Esophagus muscularis mucosa (tissue), 4 donors: ENCODE data around the gene DRD3. TPM values are rescaled to one million over a fixed set of nuclear protein-coding genes. Genes with fewer than 3 reads are reported as not detected.
A peak's percentile ranks its signal among the peaks of the same experiment; 100 is the strongest.

ENCODE experiments used
- DNase-seq: peaks from one replicate; pipeline ENCODE4 v3.0.0-alpha.2; 2017; ENCODE audit errors: extremely low spot score
- H3K27ac ChIP-seq, 4 donors: fragments of 200-600 bp; sonication (generic); replicated peaks in 1 of 4; 1 replicate in 3 of 4; 2 replicates in 1 of 4; pipeline ENCODE4 v1.5.1; 2016 to 2019; ENCODE audit warnings: mild to moderate bottlenecking in 1 of 4
- H3K27me3 ChIP-seq, 4 donors: fragments of 200-600 bp; sonication (generic); one replicate each; pipeline versions ENCODE4 v1.5.1 to v1.6.0; 2016 to 2019
- H3K36me3 ChIP-seq, 4 donors: fragments of 200-600 bp; sonication (generic); one replicate each; pipeline ENCODE4 v1.5.1; 2016 to 2019
- H3K4me1 ChIP-seq, 4 donors: fragments of 200-600 bp; sonication (generic); one replicate each; pipeline ENCODE4 v1.5.1; 2016 to 2019
- H3K4me3 ChIP-seq, 4 donors: fragments of 200-600 bp; sonication (generic); 1 replicate in 2 of 4; 2 replicates in 2 of 4; pipeline ENCODE4 v1.5.1; 2016 to 2019; ENCODE audit warnings: mild to moderate bottlenecking in 4 of 4, moderate library complexity in 1 of 4
- H3K9me3 ChIP-seq, 4 donors: fragments of 200-600 bp; sonication (generic); 1 replicate in 3 of 4; 2 replicates in 1 of 4; pipeline ENCODE4 v1.5.1; 2016 to 2019
- EP300 ChIP-seq: sonication (generic); formaldehyde crosslinking; IDR thresholded peaks from one replicate; pipeline ENCODE4 v1.6.1; 2017; ENCODE audit warnings: antibody characterized with exemption
- POLR2A ChIP-seq: fragments of 450-650 bp; IDR thresholded peaks from one replicate; pipeline ENCODE4 v1.6.1; 2017; ENCODE audit warnings: antibody characterized with exemption, moderate library complexity, mild to moderate bottlenecking, low read depth
- POLR2AphosphoS5 ChIP-seq, 2 donors: sonication (generic); formaldehyde crosslinking; IDR thresholded peaks; one replicate each; pipeline ENCODE4 v1.6.1; 2017; ENCODE audit warnings: antibody characterized with exemption in 2 of 2
- WGBS: methylation state at CpG from one replicate; pipeline ENCODE4 v1.1.5; 2018; 5-methylcytosine and 5-hydroxymethylcytosine counted together
- intact Hi-C: fragments of 100-400 bp; cut with DNase I; formaldehyde crosslinking; loops from one replicate; pipeline ENCODE4 v1.15.1; 2023
- total RNA-seq, 4 donors: library from RNA; depleted of rRNA; stranded (reverse); fragments of >200 nt; gene quantifications; one replicate each; pipeline versions ENCODE4 v1.1.0 to v1.2.1, GENCODE V29; 2016
- TF ChIP-seq, protein P1 (sequence below), 3 experiments: fragments of 200-600 bp in 2 of 3; fragments of 450-650 bp in 1 of 3; sonication (generic) in 2 of 3; IDR thresholded peaks; one replicate each; pipeline ENCODE4 v1.5.1; 2017 to 2019; ENCODE audit warnings: antibody characterized with exemption in 3 of 3, mild to moderate bottlenecking in 2 of 3, moderate library complexity in 1 of 3

The DRD3 gene
- total RNA-seq, 4 donors from 2014 or later = not detected

DNA sequence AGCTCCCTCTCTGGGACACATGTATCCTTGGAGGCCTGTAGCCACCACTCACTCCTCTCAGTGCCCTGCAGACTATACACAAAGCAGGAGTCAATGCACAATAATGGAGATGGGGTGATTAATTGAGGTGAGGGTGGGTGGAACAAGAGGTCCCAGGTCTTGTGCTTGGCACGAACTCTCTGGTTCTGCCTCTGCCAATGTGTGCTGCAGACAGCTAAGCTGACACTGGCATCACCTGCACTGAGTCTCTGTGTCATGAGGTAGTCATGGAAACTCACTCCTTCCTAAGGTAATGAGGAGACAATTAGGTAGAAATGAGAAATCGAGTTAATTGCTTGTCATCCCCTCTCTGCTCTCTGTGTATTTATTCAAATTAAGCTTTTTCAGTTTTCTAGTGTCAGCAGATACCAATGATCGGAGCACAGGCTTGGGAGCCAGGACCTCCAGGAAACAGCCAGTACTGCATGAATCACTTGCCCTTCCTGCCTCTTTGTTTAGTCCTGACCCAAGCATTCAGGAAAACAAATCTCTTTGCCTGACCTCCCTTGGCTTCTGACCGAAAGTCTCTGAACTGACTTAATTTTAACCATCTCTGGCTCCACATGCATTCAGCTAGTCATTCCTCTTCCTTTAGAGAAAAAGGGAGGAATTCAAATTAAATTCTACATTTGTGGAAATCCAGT, 56.7 kb downstream of the DRD3 start:
- peaks cover 0 to 16% (median 11%) of the 10 kb centered on the region in 4 donors for H3K4me1 ChIP-seq
- WGBS = 46% methylated on average over 4 of the region's 4 CpGs
- H3K36me3 ChIP-seq = no peaks in the 10 kb centered on the region
- no peaks in the 10 kb centered on the region for H3K27me3 ChIP-seq
- H3K4me3 ChIP-seq = no peak overlapping the region
- TF ChIP-seq POLR2A (no peak), POLR2AphosphoS5 (IDR thresholded peaks at IDR 0.05) (no peak), EP300 (no peak)
- TF ChIP-seq, protein P1, sequence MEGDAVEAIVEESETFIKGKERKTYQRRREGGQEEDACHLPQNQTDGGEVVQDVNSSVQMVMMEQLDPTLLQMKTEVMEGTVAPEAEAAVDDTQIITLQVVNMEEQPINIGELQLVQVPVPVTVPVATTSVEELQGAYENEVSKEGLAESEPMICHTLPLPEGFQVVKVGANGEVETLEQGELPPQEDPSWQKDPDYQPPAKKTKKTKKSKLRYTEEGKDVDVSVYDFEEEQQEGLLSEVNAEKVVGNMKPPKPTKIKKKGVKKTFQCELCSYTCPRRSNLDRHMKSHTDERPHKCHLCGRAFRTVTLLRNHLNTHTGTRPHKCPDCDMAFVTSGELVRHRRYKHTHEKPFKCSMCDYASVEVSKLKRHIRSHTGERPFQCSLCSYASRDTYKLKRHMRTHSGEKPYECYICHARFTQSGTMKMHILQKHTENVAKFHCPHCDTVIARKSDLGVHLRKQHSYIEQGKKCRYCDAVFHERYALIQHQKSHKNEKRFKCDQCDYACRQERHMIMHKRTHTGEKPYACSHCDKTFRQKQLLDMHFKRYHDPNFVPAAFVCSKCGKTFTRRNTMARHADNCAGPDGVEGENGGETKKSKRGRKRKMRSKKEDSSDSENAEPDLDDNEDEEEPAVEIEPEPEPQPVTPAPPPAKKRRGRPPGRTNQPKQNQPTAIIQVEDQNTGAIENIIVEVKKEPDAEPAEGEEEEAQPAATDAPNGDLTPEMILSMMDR (IDR thresholded peaks at IDR 0.05) = no peak
- DNase-seq = no peak
- intact Hi-C loops = no loop called here
- peak overlapping the region in 2 of 4 donors; percentile 27 to 50 for H3K27ac ChIP-seq
- H3K9me3 ChIP-seq = no peaks in the 10 kb centered on the region

DNA sequence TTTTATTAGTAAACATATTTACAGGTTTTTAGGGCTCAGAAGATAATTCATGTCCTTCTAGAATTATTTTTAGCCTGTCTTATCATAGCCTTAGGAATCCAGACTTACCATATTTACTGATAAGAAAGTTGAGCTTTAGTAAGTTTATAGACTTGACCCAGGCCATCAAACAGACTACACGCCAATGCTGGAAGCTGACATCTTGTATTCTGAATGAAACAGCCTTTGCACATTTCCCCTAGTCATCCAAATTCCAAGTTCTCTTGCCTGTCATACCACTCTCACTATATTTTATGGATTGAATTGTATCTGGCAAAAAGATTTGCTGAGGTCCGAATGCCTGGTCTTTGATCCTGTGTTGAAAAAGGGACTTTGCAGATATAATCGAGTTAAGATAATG, 58.6 kb downstream of the DRD3 start:
- DNase-seq = no peak
- H3K4me3 ChIP-seq = no peak overlapping the region
- intact Hi-C loops = no loop called here
- TF ChIP-seq POLR2A (no peak), POLR2AphosphoS5 (IDR thresholded peaks at IDR 0.05) (no peak), EP300 (no peak)
- TF ChIP-seq, protein P1 (IDR thresholded peaks at IDR 0.05) = no peak
- no peaks in the 10 kb centered on the region for H3K36me3 ChIP-seq
- no peaks in the 10 kb centered on the region for H3K27me3 ChIP-seq
- H3K4me1 ChIP-seq = peaks cover 0 to 16% (median 11%) of the 10 kb centered on the region in 4 donors
- no peaks in the 10 kb centered on the region for H3K9me3 ChIP-seq
- 82% methylated on average over 3 of the region's 3 CpGs for WGBS
- H3K27ac ChIP-seq = no peak overlapping the region

GRCh38 chr3:114119776-114120175, 59.1 kb downstream of the DRD3 start:
- no peak for TF ChIP-seq POLR2A
- TF ChIP-seq, protein P1 (IDR thresholded peaks at IDR 0.05) = no peak
- TF ChIP-seq EP300 = no peak
- TF ChIP-seq POLR2AphosphoS5 (IDR thresholded peaks at IDR 0.05) = no peak
- Histone ChIP-seq H3K9me3 (no peaks in the 10 kb centered on the region), H3K4me1 (peaks cover 0 to 16% (median 11%) of the 10 kb centered on the region in 4 donors), H3K36me3 (no peaks in the 10 kb centered on the region), H3K4me3 (no peak overlapping the region), H3K27me3 (no peaks in the 10 kb centered on the region), H3K27ac (no peak overlapping the region)
- DNase-seq = no peak
- intact Hi-C loops = no loop called here
- WGBS = 24% methylated on average over 1 of the region's 1 CpG

DNA sequence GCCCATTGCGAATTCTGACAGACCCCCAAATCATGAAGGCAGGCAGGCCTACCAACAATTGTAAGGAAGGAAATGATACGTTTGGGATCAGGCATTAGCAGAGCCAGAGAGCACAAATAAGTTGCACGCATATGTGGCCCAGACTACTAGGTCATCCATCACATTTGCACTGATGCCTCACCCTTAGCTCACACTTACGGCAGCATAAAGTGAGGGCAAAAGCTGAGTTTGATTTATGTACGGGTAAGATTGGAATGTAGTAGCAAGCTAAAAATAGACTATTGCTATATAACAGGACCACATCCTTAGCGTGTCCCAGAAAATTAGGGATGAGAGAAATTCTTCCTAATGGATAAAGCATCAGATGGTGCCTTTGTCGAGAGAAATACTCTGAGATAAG, 63.7 kb downstream of the DRD3 start:
- no peak for DNase-seq
- H3K9me3 ChIP-seq = no peaks in the 10 kb centered on the region
- H3K4me1 ChIP-seq = no peaks in the 10 kb centered on the region
- H3K4me3 ChIP-seq = no peak overlapping the region
- H3K36me3 ChIP-seq = no peaks in the 10 kb centered on the region
- no peak overlapping the region for H3K27ac ChIP-seq
- WGBS = 64% methylated on average over 7 of the region's 7 CpGs
- intact Hi-C loops = no loop called here
- H3K27me3 ChIP-seq = no peaks in the 10 kb centered on the region
- TF ChIP-seq, protein P1 (IDR thresholded peaks at IDR 0.05) = no peak
- no peak for TF ChIP-seq POLR2A
- TF ChIP-seq POLR2AphosphoS5 (IDR thresholded peaks at IDR 0.05) = no peak
- TF ChIP-seq EP300 = no peak

- Histone ChIP-seq H3K4me3 (no peak overlapping the region), H3K27me3 (no peaks in the 10 kb centered on the region), H3K9me3 (no peaks in the 10 kb centered on the region), H3K27ac (no peak overlapping the region), H3K4me1 (no peaks in the 10 kb centered on the region), H3K36me3 (no peaks in the 10 kb centered on the region)
- 87% methylated on average over 3 of the region's 3 CpGs for WGBS
- no peak for DNase-seq
- TF ChIP-seq POLR2A = no peak
- TF ChIP-seq EP300 = no peak
- TF ChIP-seq POLR2AphosphoS5 (IDR thresholded peaks at IDR 0.05) = no peak
- TF ChIP-seq, protein P1 (IDR thresholded peaks at IDR 0.05) = no peak
- intact Hi-C loops = no loop called here
Measured at GRCh38 chr3:114114719-114115118, 64.1 kb downstream of the DRD3 start.
